Endothelial cell of umbilical vein (primary cell): ENCODE measurements around the gene C5. TPM values are rescaled to one million over a fixed set of nuclear protein-coding genes. Genes with fewer than 3 reads are reported as not detected.

ENCODE experiments used
- BruUV-seq: library from RNA; stranded (reverse); fragments of 400-500 nt; replicated peaks from 2 replicates; lab custom pipeline; 2021; lab: Mats Ljungman, UMichigan
- CTCF ChIA-PET: fragments of 300-600, 350-600 bp; sonication (Branson Sonifier 250); formaldehyde crosslinking; loops from one replicate; lab custom pipeline; 2021; ENCODE audit warnings: antibody characterized with exemption, inconsistent platforms; lab: Charles Lee
- POLR2A ChIA-PET: fragments of 300-600, 350-600 bp; sonication (Branson Sonifier 250); formaldehyde crosslinking; loops from one replicate; lab custom pipeline; 2021; ENCODE audit warnings: antibody characterized with exemption, inconsistent platforms; lab: Charles Lee
- DNase-seq: peaks from one replicate; pipeline ENCODE4 v3.0.0-alpha.2; 2011; ENCODE audit warnings: low read depth, low spot score
- FAIRE-seq: peaks from 2 replicates; lab custom pipeline; 2011; peaks lifted over from hg19 to GRCh38; lab: Jason Lieb, UNC
- H2AFZ ChIP-seq: 2 replicates; pipeline ENCODE4 v1.6.0; 2012; ENCODE audit warnings: low read depth, low read length, control low read depth, inconsistent platforms
- H3K27ac ChIP-seq: 2 replicates; pipeline ENCODE4 v1.5.1; 2011; ENCODE audit warnings: low read depth, mild to moderate bottlenecking, control low read depth, low read length, moderate library complexity; ENCODE audit not compliant: insufficient read depth
- H3K27me3 ChIP-seq, 2 experiments: 2 replicates each; pipeline versions ENCODE4 v1.6.0 to v1.6.1; 2011; ENCODE audit warnings: low read length in 2 of 2, mixed read lengths in 1 of 2; ENCODE audit not compliant: control insufficient read depth in 2 of 2, insufficient read depth in 2 of 2
- H3K36me3 ChIP-seq, 2 experiments: 2 replicates in 1 of 2; 3 replicates in 1 of 2; pipeline ENCODE4 v1.5.1; 2011; ENCODE audit warnings: low read length in 2 of 2, mild to moderate bottlenecking in 1 of 2, moderate library complexity in 1 of 2; ENCODE audit not compliant: control insufficient read depth in 2 of 2, insufficient read depth in 2 of 2; ENCODE audit errors: extremely low read depth in 1 of 2
- H3K4me1 ChIP-seq: 3 replicates; pipeline ENCODE4 v1.5.1; 2011; ENCODE audit warnings: mild to moderate bottlenecking, low read length; ENCODE audit not compliant: control insufficient read depth, insufficient read depth; ENCODE audit errors: extremely low read depth
- H3K4me2 ChIP-seq: 2 replicates; pipeline ENCODE4 v1.6.1; 2011; ENCODE audit warnings: low read length, control low read depth, mixed read lengths; ENCODE audit not compliant: insufficient read depth
- H3K4me3 ChIP-seq, 3 experiments: fragments of 200-600 bp in 1 of 3; sonication (generic), shearing (Covaris generic) in 1 of 3; replicated peaks in 1 of 3; 2 replicates each; pipeline ENCODE4 v1.5.1; 2011 to 2016; ENCODE audit warnings: control low read depth in 3 of 3, low read length in 3 of 3, mild to moderate bottlenecking in 2 of 3, inconsistent platforms in 1 of 3, low read depth in 1 of 3, moderate library complexity in 1 of 3; ENCODE audit not compliant: insufficient read depth in 1 of 3
- H3K79me2 ChIP-seq: 2 replicates; pipeline ENCODE4 v1.6.0; 2012; ENCODE audit warnings: low read length, inconsistent platforms; ENCODE audit not compliant: control insufficient read depth, insufficient read depth
- H3K9ac ChIP-seq: replicated peaks from 2 replicates; pipeline ENCODE3; 2011; ENCODE audit warnings: low read length, control low read depth; ENCODE audit not compliant: insufficient read depth; ENCODE audit errors: extremely low read depth
- H3K9me1 ChIP-seq: replicated peaks from 3 replicates; pipeline ENCODE4 v1.6.0; 2011; ENCODE audit warnings: mild to moderate bottlenecking, low read length; ENCODE audit not compliant: control insufficient read depth, insufficient read depth; ENCODE audit errors: extremely low read depth
- H3K9me3 ChIP-seq: replicated peaks from 2 replicates; pipeline ENCODE4 v1.5.1; 2012; ENCODE audit warnings: low read length, inconsistent platforms; ENCODE audit not compliant: control insufficient read depth, insufficient read depth
- H4K20me1 ChIP-seq: replicated peaks from 2 replicates; pipeline ENCODE3; 2011; ENCODE audit warnings: mild to moderate bottlenecking, low read length; ENCODE audit not compliant: control insufficient read depth, insufficient read depth; ENCODE audit errors: extremely low read depth
- EZH2 ChIP-seq: IDR thresholded peaks from 2 replicates; pipeline ENCODE4 v1.6.1; 2012; ENCODE audit warnings: borderline replicate concordance, low read depth, mild to moderate bottlenecking, moderate library complexity, low read length, inconsistent platforms; ENCODE audit not compliant: severe bottlenecking
- JUN ChIP-seq: IDR thresholded peaks from 2 replicates; pipeline ENCODE4 v1.6.1; 2011; ENCODE audit warnings: borderline replicate concordance, low read depth; ENCODE audit not compliant: insufficient read length, insufficient read depth
- POLR2A ChIP-seq: IDR thresholded peaks from 2 replicates; pipeline ENCODE4 v1.6.1; 2012; ENCODE audit warnings: low read depth, mild to moderate bottlenecking, control low read depth, low read length
- POLR2AphosphoS5 ChIP-seq: IDR thresholded peaks from 2 replicates; pipeline ENCODE4 v1.6.1; 2012; ENCODE audit warnings: low read depth, mild to moderate bottlenecking, control low read depth, low read length, moderate library complexity; ENCODE audit not compliant: insufficient read depth
- dilution Hi-C: fragments of 300-500 bp; cut with MboI; formaldehyde crosslinking; loops from one replicate; pipeline ENCODE4 v1.15.0; 2019; ENCODE audit warnings: low sequenced_read_pairs; ENCODE audit not compliant: extremely low pct_ligation_motif_present
- intact Hi-C: fragments of 100-400 bp; cut with micrococcal nuclease; formaldehyde crosslinking; loops from one replicate; pipeline ENCODE4 v1.10.0; 2022
- polyA plus RNA-seq, 4 experiments: library from polyadenylated mRNA; depleted of rRNA in 3 of 4; stranded (reverse) in 3 of 4; unstranded in 1 of 4; fragments of >200 nt; gene quantifications; 2 replicates each; pipeline versions ENCODE4 v1.2.1 to v1.2.3, GENCODE V29; 2011 to 2012; ENCODE audit warnings: missing spikeins in 1 of 4
- total RNA-seq: library from RNA; stranded (reverse); gene quantifications from 2 replicates; pipeline ENCODE4 v1.2.3, GENCODE V29; 2021
- TF ChIP-seq, protein P1 (sequence below): IDR thresholded peaks from 2 replicates; pipeline ENCODE4 v1.6.1; 2011; ENCODE audit not compliant: insufficient read depth, insufficient read length
- TF ChIP-seq, protein P2 (sequence below), 2 donors: IDR thresholded peaks; 1 replicate in 1 of 2; 2 replicates in 1 of 2; pipeline ENCODE4 v1.5.1; 2011; ENCODE audit warnings: low read length in 2 of 2, mild to moderate bottlenecking in 2 of 2, moderate library complexity in 2 of 2, control low read depth in 1 of 2, inconsistent platforms in 1 of 2, low read depth in 1 of 2; ENCODE audit not compliant: insufficient read depth in 1 of 2; ENCODE audit errors: extremely low read depth in 1 of 2

Gene C5
- total and polyA plus RNA-seq, 2 donors (not counting 3 experiments of a cell fraction or from before 2014, with no cell fraction given): 0.79 to 1.6 TPM

DNA sequence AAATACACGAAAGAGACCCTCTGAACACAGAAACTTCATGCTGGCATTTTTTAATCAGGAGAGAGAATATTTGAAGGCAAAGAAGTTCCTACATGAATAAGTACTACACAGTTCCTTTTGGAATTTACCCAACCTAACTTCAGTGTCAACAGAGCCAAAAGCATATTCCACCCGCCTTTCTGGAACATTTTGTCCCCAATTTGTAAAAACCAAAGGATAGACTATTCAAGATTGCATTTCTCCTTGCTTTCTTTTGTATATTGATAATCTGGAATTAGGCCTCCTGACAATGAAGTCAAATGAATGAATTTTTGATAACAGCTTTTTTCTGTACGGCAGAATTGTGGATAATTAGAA is 84.1 kb downstream of the C5 start:
- no peaks in the 10 kb centered on the region for H3K79me2 ChIP-seq
- ChIA-PET POLR2A (no interaction called here), CTCF (interaction anchor here (3.8 kb wide), 1 partner anchor 16 kb away, joined by 18 read pairs; no protein-coding TSS in a partner anchor)
- intact Hi-C loops (no loop called here), dilution Hi-C loops (no loop called here)
- H3K36me3 ChIP-seq: no peaks in the 10 kb centered on the region
- no peaks in the 10 kb centered on the region for H3K4me1 ChIP-seq
- FAIRE-seq (no peak), DNase-seq (no peak)
- H4K20me1 ChIP-seq: no peaks in the 10 kb centered on the region
- no peak overlapping the region for H3K27ac ChIP-seq
- H3K27me3 ChIP-seq: no peaks in the 10 kb centered on the region
- H2AFZ ChIP-seq: no peak overlapping the region
- H3K9me1 ChIP-seq: no peaks in the 10 kb centered on the region
- TF ChIP-seq POLR2A: no peak
- TF ChIP-seq, protein P1, sequence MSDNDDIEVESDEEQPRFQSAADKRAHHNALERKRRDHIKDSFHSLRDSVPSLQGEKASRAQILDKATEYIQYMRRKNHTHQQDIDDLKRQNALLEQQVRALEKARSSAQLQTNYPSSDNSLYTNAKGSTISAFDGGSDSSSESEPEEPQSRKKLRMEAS: no peak
- TF ChIP-seq EZH2: no peak
- no peak for TF ChIP-seq POLR2AphosphoS5
- TF ChIP-seq, protein P2, sequence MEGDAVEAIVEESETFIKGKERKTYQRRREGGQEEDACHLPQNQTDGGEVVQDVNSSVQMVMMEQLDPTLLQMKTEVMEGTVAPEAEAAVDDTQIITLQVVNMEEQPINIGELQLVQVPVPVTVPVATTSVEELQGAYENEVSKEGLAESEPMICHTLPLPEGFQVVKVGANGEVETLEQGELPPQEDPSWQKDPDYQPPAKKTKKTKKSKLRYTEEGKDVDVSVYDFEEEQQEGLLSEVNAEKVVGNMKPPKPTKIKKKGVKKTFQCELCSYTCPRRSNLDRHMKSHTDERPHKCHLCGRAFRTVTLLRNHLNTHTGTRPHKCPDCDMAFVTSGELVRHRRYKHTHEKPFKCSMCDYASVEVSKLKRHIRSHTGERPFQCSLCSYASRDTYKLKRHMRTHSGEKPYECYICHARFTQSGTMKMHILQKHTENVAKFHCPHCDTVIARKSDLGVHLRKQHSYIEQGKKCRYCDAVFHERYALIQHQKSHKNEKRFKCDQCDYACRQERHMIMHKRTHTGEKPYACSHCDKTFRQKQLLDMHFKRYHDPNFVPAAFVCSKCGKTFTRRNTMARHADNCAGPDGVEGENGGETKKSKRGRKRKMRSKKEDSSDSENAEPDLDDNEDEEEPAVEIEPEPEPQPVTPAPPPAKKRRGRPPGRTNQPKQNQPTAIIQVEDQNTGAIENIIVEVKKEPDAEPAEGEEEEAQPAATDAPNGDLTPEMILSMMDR (IDR thresholded peaks at IDR 0.05; ENCODE audit: extremely low read depth in 1 of 2, insufficient read depth in 1 of 2, low read depth in 1 of 2, low read length in 2 of 2): no peak
- TF ChIP-seq JUN: no peak
- BruUV-seq: no TSS peak
- no peak overlapping the region for H3K9ac ChIP-seq
- no peak overlapping the region for H3K4me3 ChIP-seq
- H3K9me3 ChIP-seq: no peaks in the 10 kb centered on the region
- H3K4me2 ChIP-seq: no peak overlapping the region
